ENCODE data around the gene WDR93. TPM values are rescaled to one million over a fixed set of nuclear protein-coding genes. Genes with fewer than 3 reads are reported as not detected.
"Not testable (repeated sequence)": the region's sequence is repeated elsewhere in the genome, so short reads cannot be mapped to it uniquely, and the experiment has no call there.

The WDR93 gene
- polyA plus RNA-seq, 2 donors, result 0.02 TPM; not detected in 1

DNA sequence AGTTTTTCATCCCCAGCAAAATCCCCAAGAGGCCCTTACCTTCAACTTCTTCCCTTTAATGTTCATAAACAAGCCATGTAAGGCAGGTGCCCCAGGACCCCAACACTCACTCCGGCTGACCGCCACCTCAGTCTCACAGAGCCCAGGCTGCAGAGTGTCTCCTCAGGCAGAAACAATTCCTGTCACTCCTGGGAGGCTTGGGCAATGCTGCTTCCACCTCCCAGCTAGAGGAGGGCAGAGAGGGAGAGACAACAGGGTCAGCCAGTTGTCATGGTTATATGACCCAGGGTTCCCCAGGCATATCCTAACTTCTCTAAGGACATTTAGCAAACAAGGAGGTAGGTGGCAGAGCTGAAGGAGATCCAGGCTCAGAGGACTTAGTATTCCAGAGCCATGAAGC lies 11.4 kb upstream of the WDR93 start, which contains the start of gene PLIN1:
PLIN1 (minus strand) TSS at position 156 of the 400 bp plus-strand sequence. CDS start 1,878 bp downstream, outside the sequence.
- Histone ChIP-seq H3K4me3 (ENCODE audit: low read depth in 1 of 2, low read length in 2 of 2) (no peak within 1 kb of the TSS), H3K4me1 (ENCODE audit: control insufficient read depth in 2 of 2, insufficient read depth in 2 of 2, low read length in 1 of 2) (peaks cover 0 to 3% of the 10 kb centered on the region in 2 donors), H3K9me3 (ENCODE audit: control insufficient read depth in 2 of 2, insufficient read depth in 1 of 2, low read depth in 1 of 2, low read length in 1 of 2) (no peaks in the 10 kb centered on the region), H3K27ac (ENCODE audit: low read depth in 2 of 2, low read length in 1 of 2) (no peak within 1 kb of the TSS), H3K27me3 (ENCODE audit: control insufficient read depth in 1 of 2, insufficient read depth in 2 of 2, low read length in 2 of 2) (no peaks in the 10 kb centered on the region), H3K36me3 (ENCODE audit: control insufficient read depth in 2 of 2, insufficient read depth in 2 of 2, low read length in 1 of 2) (peaks cover 0 to 8% of the 10 kb centered on the region in 2 donors)
- WGBS, 2 donors, result 92 to 95% methylated on average over 2 of the region's 2 CpGs

DNA sequence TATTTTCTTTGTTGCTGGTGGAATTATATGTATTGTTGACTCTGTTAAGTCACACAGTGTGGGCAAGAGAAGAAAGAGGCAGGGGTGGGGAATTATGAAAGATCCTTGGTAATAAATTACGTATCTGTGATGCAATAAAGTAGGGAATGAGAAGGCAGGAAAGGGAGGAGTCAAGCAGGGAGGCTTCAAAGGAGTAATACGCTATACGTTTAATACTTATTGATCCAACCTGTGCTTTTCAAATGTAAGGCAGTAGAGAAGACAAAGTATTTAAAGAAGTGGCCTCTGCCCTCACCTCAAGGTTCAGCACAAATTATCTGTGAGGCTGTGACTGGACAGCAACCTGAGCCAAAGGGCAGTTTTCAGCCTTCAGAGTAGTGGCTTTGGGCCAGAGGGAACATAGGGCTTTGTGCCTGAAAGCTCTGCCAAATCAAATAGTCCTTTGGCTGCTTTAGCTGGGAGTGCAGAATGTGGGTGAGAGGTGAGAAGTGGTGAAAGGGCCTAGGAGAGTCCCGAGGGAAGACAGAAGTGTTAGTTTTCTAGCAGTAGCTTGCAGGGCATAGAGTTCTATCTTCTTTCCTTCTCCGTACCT lies 10.2 kb upstream of the WDR93 start:
- Histone ChIP-seq H3K27ac (ENCODE audit: low read depth in 2 of 2, low read length in 1 of 2) (peak overlapping the region in 1 of 2 donors; percentile 58), H3K36me3 (ENCODE audit: control insufficient read depth in 2 of 2, insufficient read depth in 2 of 2, low read length in 1 of 2) (peaks cover 0 to 8% of the 10 kb centered on the region in 2 donors), H3K4me3 (ENCODE audit: low read depth in 1 of 2, low read length in 2 of 2) (no peak overlapping the region), H3K27me3 (ENCODE audit: control insufficient read depth in 1 of 2, insufficient read depth in 2 of 2, low read length in 2 of 2) (no peaks in the 10 kb centered on the region), H3K4me1 (ENCODE audit: control insufficient read depth in 2 of 2, insufficient read depth in 2 of 2, low read length in 1 of 2) (peaks cover 0 to 3% of the 10 kb centered on the region in 2 donors), H3K9me3 (ENCODE audit: control insufficient read depth in 2 of 2, insufficient read depth in 1 of 2, low read depth in 1 of 2, low read length in 1 of 2) (no peaks in the 10 kb centered on the region)
- WGBS, 2 donors, result 37 to 39% methylated on average over 5 of the region's 5 CpGs

DNA sequence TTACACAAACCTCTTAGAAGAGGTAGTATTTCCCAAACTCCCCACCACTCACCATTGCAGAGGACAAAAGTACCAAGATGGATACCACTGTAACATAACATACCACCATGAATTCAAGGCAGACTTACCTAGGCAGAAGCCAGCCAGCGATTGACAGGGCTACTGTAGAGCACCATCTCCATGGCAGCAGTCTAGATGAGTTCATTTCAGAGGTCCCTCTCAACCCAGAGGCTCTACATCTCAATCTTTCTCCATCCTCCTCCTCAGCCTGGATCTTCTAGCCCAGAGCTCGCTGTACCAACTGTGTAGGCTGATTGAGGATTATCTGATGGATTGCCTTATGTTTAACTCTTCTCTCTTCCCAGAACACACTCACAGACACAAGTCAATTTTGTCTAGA lies 9.5 kb upstream of the WDR93 start:
- no peak overlapping the region for H3K4me3 ChIP-seq (ENCODE audit: low read depth in 1 of 2, low read length in 2 of 2)
- peak overlapping the region in 1 of 2 donors; percentile 36 for H3K27ac ChIP-seq (ENCODE audit: low read depth in 2 of 2, low read length in 1 of 2)
- 86 to 90% methylated on average over 2 of the region's 2 CpGs for WGBS, 2 donors

GRCh38 chr15:89685995-89686394 lies 4.6 kb upstream of the WDR93 start:
- Histone ChIP-seq H3K4me3 (ENCODE audit: low read depth in 1 of 2, low read length in 2 of 2) (no peak overlapping the region), H3K27ac (ENCODE audit: low read depth in 2 of 2, low read length in 1 of 2) (no peak overlapping the region), H3K9me3 (ENCODE audit: control insufficient read depth in 2 of 2, insufficient read depth in 1 of 2, low read depth in 1 of 2, low read length in 1 of 2) (no peaks in the 10 kb centered on the region), H3K27me3 (ENCODE audit: control insufficient read depth in 1 of 2, insufficient read depth in 2 of 2, low read length in 2 of 2) (no peaks in the 10 kb centered on the region), H3K36me3 (ENCODE audit: control insufficient read depth in 2 of 2, insufficient read depth in 2 of 2, low read length in 1 of 2) (peaks cover 0 to 8% of the 10 kb centered on the region in 2 donors), H3K4me1 (ENCODE audit: control insufficient read depth in 2 of 2, insufficient read depth in 2 of 2, low read length in 1 of 2) (peaks cover 0 to 2% of the 10 kb centered on the region in 2 donors)
- 79 to 90% methylated on average over 2 of the region's 2 CpGs for WGBS, 2 donors

More for the DNA sequence above, 9.5 kb upstream of the WDR93 start:
- H3K27me3 ChIP-seq (ENCODE audit: control insufficient read depth in 1 of 2, insufficient read depth in 2 of 2, low read length in 2 of 2), result no peaks in the 10 kb centered on the region
- H3K4me1 ChIP-seq (ENCODE audit: control insufficient read depth in 2 of 2, insufficient read depth in 2 of 2, low read length in 1 of 2), result peaks cover 0 to 3% of the 10 kb centered on the region in 2 donors
- H3K9me3 ChIP-seq (ENCODE audit: control insufficient read depth in 2 of 2, insufficient read depth in 1 of 2, low read depth in 1 of 2, low read length in 1 of 2), result no peaks in the 10 kb centered on the region
- H3K36me3 ChIP-seq (ENCODE audit: control insufficient read depth in 2 of 2, insufficient read depth in 2 of 2, low read length in 1 of 2), result peaks cover 0 to 8% of the 10 kb centered on the region in 2 donors

GRCh38 chr15:89686522-89686921 lies 4.1 kb upstream of the WDR93 start:
- no peaks in the 10 kb centered on the region for H3K27me3 ChIP-seq (ENCODE audit: control insufficient read depth in 1 of 2, insufficient read depth in 2 of 2, low read length in 2 of 2)
- no peaks in the 10 kb centered on the region for H3K4me1 ChIP-seq (ENCODE audit: control insufficient read depth in 2 of 2, insufficient read depth in 2 of 2, low read length in 1 of 2)
- no peak overlapping the region for H3K4me3 ChIP-seq (ENCODE audit: low read depth in 1 of 2, low read length in 2 of 2)
- no peaks in the 10 kb centered on the region for H3K9me3 ChIP-seq (ENCODE audit: control insufficient read depth in 2 of 2, insufficient read depth in 1 of 2, low read depth in 1 of 2, low read length in 1 of 2)
- no peak overlapping the region for H3K27ac ChIP-seq (ENCODE audit: low read depth in 2 of 2, low read length in 1 of 2)
- peaks cover 0 to 6% of the 10 kb centered on the region in 2 donors for H3K36me3 ChIP-seq (ENCODE audit: control insufficient read depth in 2 of 2, insufficient read depth in 2 of 2, low read length in 1 of 2)

- H3K27me3 ChIP-seq (ENCODE audit: control insufficient read depth in 1 of 2, insufficient read depth in 2 of 2, low read length in 2 of 2); H3K4me1 ChIP-seq (ENCODE audit: control insufficient read depth in 2 of 2, insufficient read depth in 2 of 2, low read length in 1 of 2); H3K36me3 ChIP-seq (ENCODE audit: control insufficient read depth in 2 of 2, insufficient read depth in 2 of 2, low read length in 1 of 2); H3K9me3 ChIP-seq (ENCODE audit: control insufficient read depth in 2 of 2, insufficient read depth in 1 of 2, low read depth in 1 of 2, low read length in 1 of 2): not testable (repeated sequence)
- H3K27ac ChIP-seq (ENCODE audit: low read depth in 2 of 2, low read length in 1 of 2), result peak overlapping the region in 1 of 2 donors; percentile 75
- WGBS, 2 donors, result 31 to 33% methylated on average over 15 of the region's 15 CpGs
- H3K4me3 ChIP-seq (ENCODE audit: low read depth in 1 of 2, low read length in 2 of 2), result peak overlapping the region; percentile 83 to 90
Observed at GRCh38 chr15:89689930-89690275, 708 bp upstream of the WDR93 start.

- no peak overlapping the region for H3K27ac ChIP-seq (ENCODE audit: low read depth in 2 of 2, low read length in 1 of 2)
- H3K4me1 ChIP-seq (ENCODE audit: control insufficient read depth in 2 of 2, insufficient read depth in 2 of 2, low read length in 1 of 2), result no peaks in the 10 kb centered on the region
- no peaks in the 10 kb centered on the region for H3K36me3 ChIP-seq (ENCODE audit: control insufficient read depth in 2 of 2, insufficient read depth in 2 of 2, low read length in 1 of 2)
- 37 to 64% methylated on average over 2 of the region's 2 CpGs for WGBS, 2 donors
- H3K9me3 ChIP-seq (ENCODE audit: control insufficient read depth in 2 of 2, insufficient read depth in 1 of 2, low read depth in 1 of 2, low read length in 1 of 2), result no peaks in the 10 kb centered on the region
- no peak overlapping the region for H3K4me3 ChIP-seq (ENCODE audit: low read depth in 1 of 2, low read length in 2 of 2)
- H3K27me3 ChIP-seq (ENCODE audit: control insufficient read depth in 1 of 2, insufficient read depth in 2 of 2, low read length in 2 of 2), result no peaks in the 10 kb centered on the region
Observed at GRCh38 chr15:89693091-89693490, 2.5 kb downstream of the WDR93 start.

DNA sequence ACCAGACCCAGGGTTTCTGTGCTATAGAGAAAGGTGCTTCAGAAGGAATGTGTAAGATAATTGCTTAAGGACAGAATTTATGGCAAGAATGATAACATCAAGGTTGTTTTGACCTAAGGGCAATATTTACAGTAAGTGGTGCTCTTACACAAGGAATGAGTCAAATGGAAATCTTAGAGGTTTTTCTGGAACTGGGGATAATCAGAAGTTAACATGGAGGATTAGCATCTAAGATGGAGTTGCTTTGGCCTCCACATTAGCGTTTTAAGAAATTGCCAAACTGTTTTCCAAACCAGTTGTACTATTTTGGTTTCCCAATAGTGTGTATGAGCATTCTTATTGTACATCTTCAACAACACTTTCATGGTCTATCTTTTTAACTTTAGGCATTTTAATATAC lies 3.1 kb downstream of the WDR93 start:
- H3K36me3 ChIP-seq (ENCODE audit: control insufficient read depth in 2 of 2, insufficient read depth in 2 of 2, low read length in 1 of 2), result no peaks in the 10 kb centered on the region
- H3K4me3 ChIP-seq (ENCODE audit: low read depth in 1 of 2, low read length in 2 of 2), result no peak overlapping the region
- no peaks in the 10 kb centered on the region for H3K4me1 ChIP-seq (ENCODE audit: control insufficient read depth in 2 of 2, insufficient read depth in 2 of 2, low read length in 1 of 2)
- WGBS, 2 donors, result 91% methylated on average over 1 of the region's 1 CpG
- H3K9me3 ChIP-seq (ENCODE audit: control insufficient read depth in 2 of 2, insufficient read depth in 1 of 2, low read depth in 1 of 2, low read length in 1 of 2), result no peaks in the 10 kb centered on the region
- no peak overlapping the region for H3K27ac ChIP-seq (ENCODE audit: low read depth in 2 of 2, low read length in 1 of 2)
- no peaks in the 10 kb centered on the region for H3K27me3 ChIP-seq (ENCODE audit: control insufficient read depth in 1 of 2, insufficient read depth in 2 of 2, low read length in 2 of 2)

GRCh38 chr15:89695198-89695597 lies 4.6 kb downstream of the WDR93 start:
- Histone ChIP-seq H3K27me3 (ENCODE audit: control insufficient read depth in 1 of 2, insufficient read depth in 2 of 2, low read length in 2 of 2) (no peaks in the 10 kb centered on the region), H3K4me1 (ENCODE audit: control insufficient read depth in 2 of 2, insufficient read depth in 2 of 2, low read length in 1 of 2) (no peaks in the 10 kb centered on the region), H3K27ac (ENCODE audit: low read depth in 2 of 2, low read length in 1 of 2) (no peak overlapping the region), H3K36me3 (ENCODE audit: control insufficient read depth in 2 of 2, insufficient read depth in 2 of 2, low read length in 1 of 2) (no peaks in the 10 kb centered on the region), H3K4me3 (ENCODE audit: low read depth in 1 of 2, low read length in 2 of 2) (no peak overlapping the region), H3K9me3 (ENCODE audit: control insufficient read depth in 2 of 2, insufficient read depth in 1 of 2, low read depth in 1 of 2, low read length in 1 of 2) (no peaks in the 10 kb centered on the region)
- WGBS, 2 donors, result 69 to 84% methylated on average over 1 of the region's 1 CpG

- no peaks in the 10 kb centered on the region for H3K9me3 ChIP-seq (ENCODE audit: control insufficient read depth in 2 of 2, insufficient read depth in 1 of 2, low read depth in 1 of 2, low read length in 1 of 2)
- no peaks in the 10 kb centered on the region for H3K36me3 ChIP-seq (ENCODE audit: control insufficient read depth in 2 of 2, insufficient read depth in 2 of 2, low read length in 1 of 2)
- H3K27ac ChIP-seq (ENCODE audit: low read depth in 2 of 2, low read length in 1 of 2), result no peak overlapping the region
- H3K4me3 ChIP-seq (ENCODE audit: low read depth in 1 of 2, low read length in 2 of 2), result no peak overlapping the region
- no peaks in the 10 kb centered on the region for H3K27me3 ChIP-seq (ENCODE audit: control insufficient read depth in 1 of 2, insufficient read depth in 2 of 2, low read length in 2 of 2)
- no peaks in the 10 kb centered on the region for H3K4me1 ChIP-seq (ENCODE audit: control insufficient read depth in 2 of 2, insufficient read depth in 2 of 2, low read length in 1 of 2)
Observed at GRCh38 chr15:89704411-89704810, 13.8 kb downstream of the WDR93 start.
